GM19467 (cell line): ENCODE data around the gene C1orf74.
A peak's percentile ranks its signal among the peaks of the same experiment; 100 is the strongest.

Experiments used
- ATAC-seq: cut with Tn5 transposase; IDR thresholded peaks from one replicate; pipeline ENCODE4 v1.9.1; 2021; ENCODE audit warnings: mild to moderate bottlenecking, moderate library complexity; ENCODE audit not compliant: unreplicated experiment

The C1orf74 gene

GRCh38 chr1:209747580-209748262, 36.6 kb downstream of the C1orf74 start:
- peak; percentile 85 for ATAC-seq

GRCh38 chr1:209746451-209747165, 37.8 kb downstream of the C1orf74 start:
- no peak for ATAC-seq

- ATAC-seq, result no peak
These were observed 41.2 kb downstream of the C1orf74 start for GRCh38 chr1:209743145-209743482.

GRCh38 chr1:209742409-209743144, 41.8 kb downstream of the C1orf74 start:
- no peak for ATAC-seq

GRCh38 chr1:209741889-209742288, 42.5 kb downstream of the C1orf74 start:
- ATAC-seq, result no peak

GRCh38 chr1:209741193-209741592, 43.2 kb downstream of the C1orf74 start:
- no peak for ATAC-seq

GRCh38 chr1:209738270-209738669, 46.1 kb downstream of the C1orf74 start:
- no peak for ATAC-seq

- no peak for ATAC-seq
These were observed 47.2 kb downstream of the C1orf74 start for GRCh38 chr1:209737118-209737505.

- no peak for ATAC-seq
These were observed 47.8 kb downstream of the C1orf74 start for GRCh38 chr1:209736490-209737117.

- ATAC-seq, result no peak
These were observed 50.8 kb downstream of the C1orf74 start for GRCh38 chr1:209733409-209734192.

GRCh38 chr1:209732725-209733124, 51.6 kb downstream of the C1orf74 start:
- no peak for ATAC-seq

GRCh38 chr1:209729436-209729835, 54.9 kb downstream of the C1orf74 start:
- ATAC-seq, result no peak
